Skin of body (tissue), 2 donors: ENCODE results near the gene TBX19. TPM values are rescaled to one million over a fixed set of nuclear protein-coding genes. Genes with fewer than 3 reads are reported as not detected.

Experiments
- DNase-seq: peaks from one replicate; lab custom pipeline; 2025; lab: John Stamatoyannopoulos, UW
- total RNA-seq: library from RNA; depleted of rRNA; stranded (reverse); fragments of >200 nt; gene quantifications from one replicate; pipeline ENCODE4 v1.2.3, GENCODE V29; 2014

The TBX19 gene
- 1.9 TPM for total RNA-seq

GRCh38 chr1:168280296-168280927 lies at the start of gene TBX19:
TSS of gene TBX19 (plus strand) at chr1:168280877. CDS start at chr1:168281091, 214 bp downstream.
- DNase-seq = no peak

GRCh38 chr1:168234846-168235547 lies 45.7 kb upstream of the TBX19 start:
- DNase-seq = no peak

GRCh38 chr1:168235548-168235885 lies 45.2 kb upstream of the TBX19 start:
- DNase-seq = no peak

- DNase-seq = no peak
Measured at GRCh38 chr1:168235937-168236336, 44.7 kb upstream of the TBX19 start.

- DNase-seq = no peak
Measured at GRCh38 chr1:168236836-168237611, 43.7 kb upstream of the TBX19 start.

- DNase-seq = peak; percentile 25
Measured at GRCh38 chr1:168243198-168243597, 37.5 kb upstream of the TBX19 start.

DNA sequence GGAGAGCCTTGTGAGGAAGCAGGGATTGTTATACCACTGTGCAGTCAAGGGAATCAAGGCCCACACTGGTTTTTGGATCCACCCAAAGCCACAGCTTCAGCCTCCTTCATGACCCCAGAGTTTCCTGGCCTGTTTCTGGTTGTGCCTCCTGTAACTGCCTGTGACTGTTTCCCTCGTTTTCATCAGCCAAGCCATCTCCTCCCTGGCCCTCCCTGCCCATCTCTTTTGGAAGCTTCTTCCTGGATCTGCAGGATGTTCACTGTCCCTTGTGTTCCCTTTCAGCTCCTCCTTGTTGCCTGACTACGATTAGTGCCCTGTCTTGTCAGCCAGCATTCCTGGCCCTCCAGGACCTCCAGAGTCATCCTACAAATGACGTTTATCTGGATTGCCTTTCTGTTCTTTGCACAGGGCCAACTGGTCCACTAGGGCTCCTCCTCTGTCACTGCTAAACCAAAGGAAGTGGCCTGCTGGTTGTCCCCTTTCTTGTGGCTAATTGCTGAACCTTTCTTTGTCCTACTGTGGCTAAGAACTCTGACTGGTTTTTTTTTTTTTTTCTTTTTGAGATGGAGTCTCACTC lies 37.0 kb upstream of the TBX19 start:
- DNase-seq = no peak

- DNase-seq = no peak
Measured at GRCh38 chr1:168245042-168245441, 35.6 kb upstream of the TBX19 start.

DNA sequence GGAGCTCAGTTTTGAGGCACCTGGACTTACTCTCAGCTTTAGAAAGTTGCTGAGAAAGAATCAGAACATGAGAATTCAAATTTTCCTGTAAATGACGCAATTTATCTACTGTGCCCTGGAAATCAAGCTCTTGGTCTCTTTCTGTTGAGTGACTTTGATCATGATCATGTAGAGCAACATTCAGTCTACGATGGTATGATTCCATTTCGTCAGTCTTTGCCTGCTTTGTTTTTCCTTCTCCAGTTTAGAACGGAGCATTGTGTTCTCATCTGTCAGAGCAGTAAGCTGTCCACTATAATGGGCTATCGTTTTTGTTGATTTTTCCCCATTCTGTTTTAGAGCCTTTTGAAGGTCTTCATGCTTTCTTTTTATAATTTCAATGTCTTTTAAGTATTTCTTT lies 34.2 kb upstream of the TBX19 start:
- no peak for DNase-seq

GRCh38 chr1:168252204-168252733 lies 28.4 kb upstream of the TBX19 start:
- DNase-seq = no peak

GRCh38 chr1:168256164-168256563 lies 24.5 kb upstream of the TBX19 start:
- DNase-seq = no peak

DNA sequence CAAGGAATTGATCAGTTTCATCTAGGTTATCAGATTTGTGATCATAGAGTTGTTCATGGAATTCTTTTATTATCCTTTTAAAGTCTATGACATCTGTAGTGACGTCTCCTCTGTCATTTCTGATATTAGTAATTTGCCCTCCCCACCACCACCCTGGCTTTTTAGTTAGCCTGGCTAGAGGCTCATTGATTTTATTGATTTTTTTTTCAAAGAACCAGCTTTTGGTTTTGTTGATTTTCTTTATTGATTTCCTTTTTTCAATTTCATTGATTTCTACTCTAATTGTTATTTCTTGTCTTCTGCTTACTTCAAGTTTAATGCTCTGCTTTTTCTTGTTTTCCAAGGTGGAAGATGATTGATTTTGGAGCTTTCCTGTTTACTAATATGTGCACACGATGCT lies 23.3 kb upstream of the TBX19 start:
- no peak for DNase-seq

DNA sequence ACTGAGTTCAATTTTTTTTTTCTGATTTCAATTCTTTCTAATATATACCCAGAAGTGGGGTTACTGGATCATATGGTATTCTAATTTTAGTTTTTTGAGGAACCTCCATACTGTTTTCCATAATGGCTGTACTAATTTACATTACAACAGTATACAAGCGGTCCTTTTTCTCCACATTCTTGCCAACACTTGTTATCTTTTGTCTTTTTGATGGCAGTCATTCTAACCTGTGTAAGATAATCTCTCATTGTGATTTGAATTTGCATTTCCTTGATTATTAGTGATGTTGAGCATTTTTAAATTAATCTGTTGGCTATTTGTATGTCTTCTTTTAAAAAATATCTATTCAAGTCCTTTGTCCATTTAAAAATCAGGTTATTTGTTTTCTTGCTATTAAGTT lies 21.1 kb upstream of the TBX19 start:
- DNase-seq = no peak

DNA sequence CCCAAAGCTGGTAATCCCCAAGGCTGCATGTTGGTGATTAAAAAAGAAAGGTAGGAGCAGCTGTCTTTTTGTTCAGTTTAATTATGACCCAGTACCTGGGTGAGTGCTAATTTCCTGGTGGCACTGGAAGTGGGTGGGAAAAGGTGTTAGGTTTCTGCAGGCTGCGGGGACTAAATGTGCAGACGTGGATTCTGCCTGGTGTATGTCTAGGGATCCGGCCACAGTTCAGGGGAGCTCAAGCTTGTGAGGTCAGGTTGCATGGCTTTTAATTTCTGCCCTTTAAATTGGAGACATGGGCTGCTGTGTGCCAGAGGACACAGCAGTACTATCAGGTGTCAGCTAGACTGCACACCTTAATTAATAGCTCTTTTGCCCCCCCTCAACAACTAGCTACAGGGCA lies 20.3 kb upstream of the TBX19 start:
- no peak for DNase-seq

DNA sequence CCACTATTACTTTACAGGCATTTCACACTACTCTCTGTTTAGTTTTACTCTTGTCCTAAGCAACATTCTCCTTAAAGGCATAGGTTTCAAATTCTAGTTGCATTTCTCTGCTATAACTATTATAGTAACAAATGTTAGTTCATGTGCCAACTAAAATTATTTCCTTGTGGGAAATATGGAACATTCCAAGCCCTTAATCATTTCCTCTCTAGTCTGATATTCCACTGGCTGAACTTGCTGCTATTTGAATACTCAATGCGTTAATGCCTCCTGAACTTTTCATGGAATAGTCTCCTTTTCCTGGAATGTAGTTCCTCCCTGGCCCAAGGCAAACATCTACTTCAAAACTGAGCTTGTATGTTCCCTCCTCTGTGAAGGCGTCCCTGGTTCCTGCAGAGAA lies 19.3 kb upstream of the TBX19 start:
- DNase-seq = peak; percentile 72

DNA sequence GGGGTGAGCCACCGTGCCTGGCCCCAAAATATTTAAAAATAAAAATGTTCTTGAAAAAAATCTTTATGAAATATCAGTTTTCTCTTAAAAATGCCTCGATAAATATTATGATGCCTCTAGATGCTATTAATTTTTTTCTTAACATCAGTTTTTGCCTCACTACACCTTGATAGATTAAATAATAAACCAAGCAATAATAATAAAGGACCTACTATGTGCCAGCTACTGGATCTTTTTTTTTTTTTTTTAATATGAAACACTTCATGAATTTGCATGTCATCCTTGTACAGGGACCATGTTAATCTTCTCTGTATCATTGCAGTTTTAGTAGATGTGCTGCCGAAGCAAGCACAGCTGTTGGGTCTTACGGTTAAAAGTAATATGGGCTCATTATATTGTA lies 17.5 kb upstream of the TBX19 start:
- no peak for DNase-seq

GRCh38 chr1:168264296-168264695 lies 16.4 kb upstream of the TBX19 start:
- no peak for DNase-seq

DNA sequence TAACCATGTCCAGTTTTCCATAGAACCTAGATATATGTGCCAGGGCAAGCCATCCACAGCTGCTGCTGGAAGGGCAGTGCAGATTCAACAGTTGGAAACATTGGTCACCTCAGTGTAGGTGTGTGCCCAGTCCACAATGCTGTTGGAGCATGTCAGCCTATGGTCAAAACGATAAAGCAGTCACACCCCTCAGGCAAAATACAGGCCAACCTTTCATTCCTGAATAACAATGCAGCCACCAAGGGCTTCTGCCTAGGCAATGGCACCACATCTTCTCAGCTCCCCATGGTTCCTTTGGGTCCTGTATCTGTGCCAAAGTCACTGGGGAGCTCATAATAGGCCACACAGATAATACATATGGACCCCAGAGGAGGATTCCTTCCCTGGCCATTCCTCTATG lies 15.1 kb upstream of the TBX19 start:
- no peak for DNase-seq

GRCh38 chr1:168266644-168267186 lies 14.0 kb upstream of the TBX19 start:
- DNase-seq = no peak

DNA sequence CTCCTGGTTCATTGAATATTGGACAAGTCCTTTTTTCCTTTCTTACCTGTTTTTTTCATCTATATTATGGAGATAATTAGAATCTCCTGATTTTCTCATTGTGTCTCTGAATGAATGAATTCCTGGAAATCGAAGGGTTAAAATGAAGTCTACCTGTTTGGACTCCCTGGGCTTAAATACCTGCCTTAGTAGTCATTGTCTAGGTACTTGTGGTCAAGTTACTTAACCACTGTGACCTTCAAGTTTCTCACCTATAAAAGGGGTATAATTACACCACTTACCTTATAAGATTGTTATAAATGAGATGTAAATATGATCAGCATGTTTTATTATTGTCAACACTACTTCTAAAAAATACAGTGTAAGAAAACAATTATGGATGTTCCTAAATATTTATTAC lies 9.0 kb upstream of the TBX19 start:
- DNase-seq = no peak

DNA sequence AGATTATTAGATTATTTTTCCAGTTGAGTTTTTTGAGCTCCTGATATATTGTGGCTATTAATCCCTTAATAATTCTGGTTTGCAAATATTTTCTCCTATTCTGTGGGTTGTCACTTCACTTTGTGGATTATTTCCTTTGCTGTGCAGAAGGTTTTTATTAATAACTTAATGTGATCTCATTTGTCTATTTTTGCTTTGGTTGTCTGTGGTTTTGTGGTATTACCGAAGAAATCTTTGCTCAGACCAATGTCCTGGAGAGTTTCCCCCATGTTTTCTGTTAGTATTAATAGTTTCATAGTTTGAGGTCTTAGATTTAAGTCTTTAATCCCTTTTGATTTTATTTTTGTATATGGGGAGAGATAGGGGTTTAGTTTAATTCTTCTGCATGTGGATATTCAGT lies 7.1 kb upstream of the TBX19 start:
- no peak for DNase-seq

- no peak for DNase-seq
Measured at GRCh38 chr1:168279253-168279652, 1.4 kb upstream of the TBX19 start.
